ENCODE results near the gene KCNA4. TPM values are rescaled to one million over a fixed set of nuclear protein-coding genes. Genes with fewer than 3 reads are reported as not detected.
"Not testable (repeated sequence)": the region's sequence is repeated elsewhere in the genome, so short reads cannot be mapped to it uniquely, and the experiment has no call there.

KCNA4 gene
- total and polyA plus RNA-seq, 7 donors = 0.12 to 0.27 TPM; not detected in 5

- no peak for DNase-seq
- WGBS, 2 donors = 43 to 47% methylated on average over 6 of the region's 6 CpGs
- H3K27ac ChIP-seq = no peak overlapping the region
- no peaks in the 10 kb centered on the region for H3K27me3 ChIP-seq
- H3K9me3 ChIP-seq = no peaks in the 10 kb centered on the region
- intact Hi-C loops (cut with DNase I) = no loop called here
- no peaks in the 10 kb centered on the region for H3K36me3 ChIP-seq
- TF ChIP-seq POLR2A (IDR thresholded peaks at IDR 0.05) (no peak), POLR2AphosphoS5 (IDR thresholded peaks at IDR 0.05) (no peak), EP300 (IDR thresholded peaks at IDR 0.05) (no peak), CTCF (IDR thresholded peaks at IDR 0.05) (no peak)
- no peaks in the 10 kb centered on the region for H3K4me1 ChIP-seq
- no peak overlapping the region for H3K4me3 ChIP-seq
Observed at GRCh38 chr11:30046578-30046945, 29.7 kb upstream of the KCNA4 start.

- Histone ChIP-seq H3K36me3 (no peaks in the 10 kb centered on the region), H3K27me3 (no peaks in the 10 kb centered on the region)
Observed at GRCh38 chr11:30045921-30046577, 29.2 kb upstream of the KCNA4 start.

GRCh38 chr11:30045144-30045543 lies 28.3 kb upstream of the KCNA4 start:
- DNase-seq = no peak
- H3K27ac ChIP-seq = no peak overlapping the region
- no peaks in the 10 kb centered on the region for H3K9me3 ChIP-seq
- TF ChIP-seq POLR2AphosphoS5 (IDR thresholded peaks at IDR 0.05) = no peak
- no peaks in the 10 kb centered on the region for H3K4me1 ChIP-seq
- H3K36me3 ChIP-seq = no peaks in the 10 kb centered on the region
- WGBS, 2 donors = 74 to 75% methylated on average over 6 of the region's 6 CpGs
- intact Hi-C loops (cut with DNase I) = no loop called here
- no peaks in the 10 kb centered on the region for H3K27me3 ChIP-seq
- H3K4me3 ChIP-seq = no peak overlapping the region

More at GRCh38 chr11:30045921-30046577, 29.2 kb upstream of the KCNA4 start:
- Histone ChIP-seq H3K9me3 (no peaks in the 10 kb centered on the region), H3K4me1 (no peaks in the 10 kb centered on the region), H3K27ac (no peak overlapping the region), H3K4me3 (no peak overlapping the region)
- WGBS, 2 donors = 52 to 61% methylated on average over 7 of the region's 7 CpGs
- DNase-seq = no peak
- intact Hi-C loops (cut with DNase I) = no loop called here
- no peak for TF ChIP-seq POLR2A (IDR thresholded peaks at IDR 0.05)
- no peak for TF ChIP-seq EP300 (IDR thresholded peaks at IDR 0.05)
- TF ChIP-seq POLR2AphosphoS5 (IDR thresholded peaks at IDR 0.05) = no peak
- no peak for TF ChIP-seq CTCF (IDR thresholded peaks at IDR 0.05)

- TF ChIP-seq POLR2A (IDR thresholded peaks at IDR 0.05) (no peak), CTCF (IDR thresholded peaks at IDR 0.05) (no peak), EP300 (IDR thresholded peaks at IDR 0.05) (no peak), POLR2AphosphoS5 (IDR thresholded peaks at IDR 0.05) (no peak)
- no peak overlapping the region for H3K4me3 ChIP-seq
- no peaks in the 10 kb centered on the region for H3K9me3 ChIP-seq
- DNase-seq = no peak
- H3K27me3 ChIP-seq = no peaks in the 10 kb centered on the region
- H3K36me3 ChIP-seq = no peaks in the 10 kb centered on the region
- H3K4me1 ChIP-seq = no peaks in the 10 kb centered on the region
- no peak overlapping the region for H3K27ac ChIP-seq
- WGBS, 2 donors = 95 to 96% methylated on average over 14 of the region's 14 CpGs
- intact Hi-C loops (cut with DNase I) = no loop called here
Observed at GRCh38 chr11:30041171-30041570, 24.3 kb upstream of the KCNA4 start.

- H3K27ac ChIP-seq; intact Hi-C loops (cut with DNase I): not testable (repeated sequence)
- 65 to 69% methylated on average over 4 of the region's 4 CpGs for WGBS, 2 donors
Observed at GRCh38 chr11:30034746-30035145, 17.9 kb upstream of the KCNA4 start.

GRCh38 chr11:30034166-30034565 lies 17.3 kb upstream of the KCNA4 start:
- DNase-seq; H3K9me3 ChIP-seq; H3K27ac ChIP-seq; H3K4me1 ChIP-seq; H3K27me3 ChIP-seq; H3K36me3 ChIP-seq; H3K4me3 ChIP-seq; intact Hi-C loops (cut with DNase I): not testable (repeated sequence)

More at GRCh38 chr11:30034746-30035145, 17.9 kb upstream of the KCNA4 start:
- not testable (repeated sequence) for H3K27me3 ChIP-seq, H3K9me3 ChIP-seq, H3K4me1 ChIP-seq, DNase-seq, H3K4me3 ChIP-seq, H3K36me3 ChIP-seq
